ENCODE measurements around the gene SV2A.
A peak's percentile ranks its signal among the peaks of the same experiment; 100 is the strongest.
"Not testable (repeated sequence)": the region's sequence is repeated elsewhere in the genome, so short reads cannot be mapped to it uniquely, and the experiment has no call there.

The SV2A gene

DNA sequence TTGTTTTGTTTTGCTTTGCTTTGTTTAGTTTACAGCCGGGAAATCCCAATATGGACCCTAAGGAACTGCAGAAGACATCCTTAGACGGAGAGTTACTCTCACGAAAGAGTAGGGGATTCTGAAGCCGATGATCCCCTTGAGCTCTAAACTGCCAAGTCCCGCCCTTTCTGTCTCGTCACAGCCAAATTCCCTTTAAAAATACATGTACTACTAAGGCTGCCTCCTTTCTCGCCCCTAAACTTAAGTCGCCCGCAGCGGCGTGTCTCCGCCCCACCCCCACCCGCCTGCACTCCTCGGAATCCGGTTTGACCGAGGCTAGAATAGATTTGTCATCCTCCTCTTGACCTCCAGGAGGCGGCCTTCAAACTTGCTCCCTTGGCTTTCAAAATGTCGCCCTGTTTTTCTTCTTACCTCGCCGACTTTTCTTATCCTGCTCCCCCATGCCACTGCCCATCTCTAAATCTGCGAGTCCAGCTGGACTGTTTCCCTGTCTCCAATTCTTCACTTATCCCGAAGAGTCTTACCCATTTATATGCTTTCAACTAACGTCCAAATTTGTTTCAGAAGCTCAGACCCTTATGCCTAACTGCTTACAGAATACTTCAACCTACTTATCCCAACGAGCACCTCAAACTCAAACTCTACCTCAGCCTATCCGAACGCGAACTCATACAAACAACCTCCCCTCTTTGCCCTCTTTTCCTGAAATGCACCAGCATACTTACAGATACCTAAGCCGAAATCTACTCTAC, 29.2 kb downstream of the SV2A start:
- peak; percentile 77 for DNase-seq (ENCODE audit: extremely low spot score)
- ChIA-PET POLR2A (interaction anchor here (0.6 to 3.4 kb wide), 23 partner anchors 12 to 1576 kb away, joined by 3 to 29 read pairs (median 4); partner anchors contain the start of genes OTUD7B and VPS45), CTCF (interaction anchor here (0.7 to 3.7 kb wide), 22 partner anchors 8 to 342 kb away, joined by 3 to 18 read pairs (median 4); partner anchors contain the start of genes BOLA1 and SF3B4)
- TF ChIP-seq, protein P1, sequence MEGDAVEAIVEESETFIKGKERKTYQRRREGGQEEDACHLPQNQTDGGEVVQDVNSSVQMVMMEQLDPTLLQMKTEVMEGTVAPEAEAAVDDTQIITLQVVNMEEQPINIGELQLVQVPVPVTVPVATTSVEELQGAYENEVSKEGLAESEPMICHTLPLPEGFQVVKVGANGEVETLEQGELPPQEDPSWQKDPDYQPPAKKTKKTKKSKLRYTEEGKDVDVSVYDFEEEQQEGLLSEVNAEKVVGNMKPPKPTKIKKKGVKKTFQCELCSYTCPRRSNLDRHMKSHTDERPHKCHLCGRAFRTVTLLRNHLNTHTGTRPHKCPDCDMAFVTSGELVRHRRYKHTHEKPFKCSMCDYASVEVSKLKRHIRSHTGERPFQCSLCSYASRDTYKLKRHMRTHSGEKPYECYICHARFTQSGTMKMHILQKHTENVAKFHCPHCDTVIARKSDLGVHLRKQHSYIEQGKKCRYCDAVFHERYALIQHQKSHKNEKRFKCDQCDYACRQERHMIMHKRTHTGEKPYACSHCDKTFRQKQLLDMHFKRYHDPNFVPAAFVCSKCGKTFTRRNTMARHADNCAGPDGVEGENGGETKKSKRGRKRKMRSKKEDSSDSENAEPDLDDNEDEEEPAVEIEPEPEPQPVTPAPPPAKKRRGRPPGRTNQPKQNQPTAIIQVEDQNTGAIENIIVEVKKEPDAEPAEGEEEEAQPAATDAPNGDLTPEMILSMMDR (IDR thresholded peaks at IDR 0.05; ENCODE audit: control extremely low read depth, extremely low read depth, low read depth, missing control alignments) = peak; percentile 69

DNA sequence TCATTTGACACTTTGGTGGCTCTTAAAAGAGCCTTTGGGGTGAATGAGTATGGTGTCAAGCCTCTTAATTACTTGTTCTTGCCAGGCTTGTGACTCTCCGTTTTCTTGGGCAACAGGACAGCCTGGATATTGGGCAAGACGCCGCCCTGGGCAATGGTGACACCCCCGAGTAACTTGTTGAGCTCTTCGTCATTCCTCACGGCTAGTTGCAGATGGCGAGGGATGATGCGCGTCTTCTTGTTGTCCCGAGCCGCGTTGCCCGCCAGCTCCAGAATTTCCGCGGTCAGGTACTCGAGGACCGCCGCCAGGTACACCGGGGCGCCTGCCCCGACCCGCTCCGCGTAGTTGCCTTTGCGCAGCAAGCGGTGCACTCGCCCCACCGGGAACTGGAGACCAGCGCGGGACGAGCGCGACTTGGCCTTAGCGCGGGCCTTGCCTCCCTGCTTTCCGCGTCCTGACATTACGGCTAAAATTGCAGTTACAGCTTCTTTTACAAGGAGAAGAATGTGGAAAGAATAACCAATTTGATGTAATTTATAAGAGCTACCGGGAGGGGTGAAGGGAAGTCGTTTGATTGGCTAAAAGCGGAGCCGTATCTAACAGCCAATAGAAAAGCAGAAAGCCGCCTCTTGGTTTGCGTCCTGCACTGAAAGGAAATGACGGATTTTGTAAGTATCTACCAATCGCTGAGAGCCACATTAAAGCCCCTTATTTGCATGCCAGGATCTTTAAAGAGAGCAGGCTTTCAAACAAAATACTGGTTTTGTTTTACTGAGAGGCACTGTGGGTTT, 30.0 kb downstream of the SV2A start:
- ChIA-PET POLR2A (interaction anchor here (0.6 to 3.4 kb wide), 28 partner anchors 10 to 809 kb away, joined by 3 to 29 read pairs (median 4); partner anchors contain the start of genes GOLPH3L, OTUD7B and VPS45), CTCF (interaction anchor here (0.7 to 3.7 kb wide), 17 partner anchors 9 to 300 kb away, joined by 3 to 18 read pairs (median 4); partner anchors contain the start of genes BOLA1 and SF3B4)
- TF ChIP-seq, protein P1 (IDR thresholded peaks at IDR 0.05; ENCODE audit: control extremely low read depth, extremely low read depth, low read depth, missing control alignments) = no peak
- DNase-seq (ENCODE audit: extremely low spot score) = peak; percentile 85

DNA sequence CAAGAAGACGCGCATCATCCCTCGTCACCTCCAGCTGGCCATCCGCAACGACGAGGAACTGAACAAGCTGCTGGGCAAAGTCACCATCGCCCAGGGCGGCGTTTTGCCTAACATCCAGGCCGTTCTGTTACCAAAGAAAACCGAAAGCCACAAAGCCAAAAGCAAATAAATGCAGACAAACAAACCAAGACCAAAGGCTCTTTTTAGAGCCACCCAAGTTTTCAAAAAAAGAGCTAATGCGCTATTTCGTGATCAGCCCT, 30.5 kb downstream of the SV2A start:
- ChIA-PET POLR2A (interaction anchor here (0.9 to 3.4 kb wide), 26 partner anchors 9 to 810 kb away, joined by 3 to 29 read pairs (median 5); partner anchors contain the start of genes BOLA1, GOLPH3L and OTUD7B), CTCF (interaction anchor here (1.0 to 3.7 kb wide), 10 partner anchors 9 to 301 kb away, joined by 3 to 18 read pairs (median 6); no protein-coding TSS in a partner anchor)
- DNase-seq (ENCODE audit: extremely low spot score) = not testable (repeated sequence)

DNA sequence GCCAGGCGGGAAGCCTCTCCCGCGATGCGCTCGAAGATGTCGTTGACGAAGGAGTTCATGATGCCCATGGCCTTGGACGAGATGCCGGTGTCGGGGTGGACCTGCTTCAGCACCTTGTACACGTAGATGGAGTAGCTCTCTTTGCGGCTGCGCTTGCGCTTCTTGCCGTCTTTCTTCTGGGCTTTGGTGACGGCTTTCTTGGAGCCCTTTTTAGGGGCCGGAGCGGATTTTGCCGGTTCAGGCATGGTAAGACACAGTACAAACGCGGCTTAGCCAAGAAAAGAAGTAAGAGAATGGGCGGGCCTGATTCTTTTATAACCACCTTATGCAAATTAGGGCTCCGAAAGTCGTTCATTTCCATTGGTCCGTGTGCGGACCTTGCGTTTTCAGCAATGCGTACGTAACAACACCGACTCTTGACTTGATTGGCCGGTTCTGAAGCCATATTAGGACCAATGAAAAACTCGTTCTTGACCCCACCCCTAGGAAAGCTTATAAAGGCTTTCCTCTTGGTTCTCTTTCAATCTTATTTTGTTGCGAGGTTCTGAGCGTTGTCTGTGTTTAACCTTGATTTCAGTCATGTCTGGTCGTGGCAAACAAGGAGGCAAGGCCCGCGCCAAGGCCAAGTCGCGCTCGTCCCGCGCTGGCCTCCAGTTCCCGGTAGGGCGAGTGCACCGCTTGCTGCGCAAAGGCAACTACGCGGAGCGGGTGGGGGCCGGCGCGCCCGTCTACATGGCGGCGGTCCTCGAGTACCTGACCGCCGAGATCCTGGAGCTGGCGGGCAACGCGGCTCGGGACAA, 31.0 kb downstream of the SV2A start:
- TF ChIP-seq, protein P1 (IDR thresholded peaks at IDR 0.05; ENCODE audit: control extremely low read depth, extremely low read depth, low read depth, missing control alignments) = no peak

DNA sequence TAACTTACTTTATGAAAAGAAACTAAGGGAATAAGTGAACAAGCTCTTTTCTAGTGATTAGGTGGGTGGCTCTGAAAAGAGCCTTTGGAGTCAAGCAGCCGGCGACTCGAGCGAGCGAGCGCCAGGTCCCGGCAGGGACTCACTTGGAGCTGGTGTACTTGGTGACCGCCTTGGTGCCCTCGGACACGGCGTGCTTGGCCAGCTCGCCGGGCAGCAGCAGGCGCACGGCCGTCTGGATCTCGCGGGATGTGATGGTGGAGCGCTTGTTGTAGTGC, 31.6 kb downstream of the SV2A start:
- not testable (repeated sequence) for DNase-seq (ENCODE audit: extremely low spot score)

More for the DNA sequence above, 31.0 kb downstream of the SV2A start:
- peak; percentile 90 for DNase-seq (ENCODE audit: extremely low spot score)
- POLR2A ChIA-PET = interaction anchor here (0.8 to 3.4 kb wide), 27 partner anchors 9 to 1557 kb away, joined by 3 to 29 read pairs (median 5); partner anchors contain the start of genes BOLA1, GOLPH3L and OTUD7B
- CTCF ChIA-PET = interaction anchor here (1.0 to 3.7 kb wide), 10 partner anchors 9 to 301 kb away, joined by 3 to 18 read pairs (median 6); no protein-coding TSS in a partner anchor

DNA sequence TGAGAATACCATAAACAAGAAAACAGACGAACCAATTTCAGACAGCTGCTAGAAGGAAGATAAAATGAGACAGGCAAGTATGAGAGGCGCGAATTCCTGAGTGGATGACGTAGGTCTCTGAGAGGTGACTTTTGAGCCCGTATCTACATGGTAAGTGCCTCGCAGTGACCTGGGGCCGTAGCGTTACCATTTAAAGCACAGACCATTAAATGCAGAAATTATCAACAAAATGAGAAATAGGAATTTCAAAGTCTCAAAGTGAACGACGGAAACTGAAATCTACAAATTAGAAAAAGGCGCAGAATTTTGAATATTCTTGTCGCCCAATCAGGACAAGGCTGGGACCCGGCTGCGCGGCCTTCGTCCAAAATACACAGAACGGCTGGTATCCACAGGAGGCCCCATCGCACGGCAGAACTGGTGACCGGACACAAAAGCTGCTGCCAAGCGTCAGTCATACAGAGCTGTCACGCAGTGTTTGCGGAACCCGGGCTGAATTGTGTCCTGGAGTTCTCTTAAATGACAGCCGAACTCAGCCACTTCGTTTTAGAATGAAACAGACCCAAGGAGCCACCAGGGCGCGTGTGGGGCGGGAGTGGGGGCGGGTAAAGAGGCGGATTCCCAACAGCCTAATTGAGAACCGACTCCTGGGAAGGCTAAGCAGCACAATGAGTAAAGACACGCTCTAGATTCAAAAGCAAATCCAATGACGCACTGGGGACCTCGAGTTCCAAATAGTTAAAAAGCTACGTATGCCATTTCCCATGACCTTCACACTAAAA, 32.1 kb downstream of the SV2A start:
- CTCF ChIA-PET = interaction anchor here (1.0 to 3.7 kb wide), 4 partner anchors 184 to 302 kb away, joined by 3 to 18 read pairs (median 10); no protein-coding TSS in a partner anchor
- TF ChIP-seq, protein P1 (IDR thresholded peaks at IDR 0.05; ENCODE audit: control extremely low read depth, extremely low read depth, low read depth, missing control alignments) = no peak
- DNase-seq (ENCODE audit: extremely low spot score) = peak; percentile 56
- POLR2A ChIA-PET = interaction anchor here (0.6 to 3.4 kb wide), 12 partner anchors 8 to 1824 kb away, joined by 3 to 29 read pairs (median 6); partner anchors contain the start of genes BOLA1 and OTUD7B

More for the DNA sequence above, 31.6 kb downstream of the SV2A start:
- POLR2A ChIA-PET = interaction anchor here (0.8 to 3.4 kb wide), 18 partner anchors 8 to 1558 kb away, joined by 3 to 29 read pairs (median 6); partner anchors contain the start of genes BOLA1 and OTUD7B
- CTCF ChIA-PET = interaction anchor here (1.4 to 3.7 kb wide), 2 partner anchors 267 to 283 kb away, joined by 5 to 18 read pairs; no protein-coding TSS in a partner anchor

Data from GM10248 (cell line).